Measurements from ENCODE around the gene KCTD3. TPM values are rescaled to one million over a fixed set of nuclear protein-coding genes. Genes with fewer than 3 reads are reported as not detected.

KCTD3 gene
- total RNA-seq, 3 donors from 2014 or later, result 60.8 to 100.0 (median 87.8) TPM

- H3K27me3 ChIP-seq, result no peaks in the 10 kb centered on the region
- no peaks in the 10 kb centered on the region for H3K9me3 ChIP-seq
- DNase-seq (ENCODE audit: low spot score in 2 of 2), result no peak
- intact Hi-C loops (cut with DNase I; ENCODE audit: low total_unique reads), result no loop called here
- no peak overlapping the region for H3K27ac ChIP-seq
- H3K4me1 ChIP-seq, result no peaks in the 10 kb centered on the region
- no peak for TF ChIP-seq POLR2AphosphoS5 (IDR thresholded peaks at IDR 0.05)
- TF ChIP-seq POLR2A (IDR thresholded peaks at IDR 0.05), result no peak
- TF ChIP-seq CTCF (IDR thresholded peaks at IDR 0.05), result no peak
- H3K36me3 ChIP-seq, result no peaks in the 10 kb centered on the region
- H3K4me3 ChIP-seq, result no peak overlapping the region
Measured at GRCh38 chr1:215650446-215651149, 83.5 kb downstream of the KCTD3 start.

GRCh38 chr1:215651867-215652266, 84.8 kb downstream of the KCTD3 start:
- intact Hi-C loops (cut with DNase I; ENCODE audit: low total_unique reads), result no loop called here
- H3K36me3 ChIP-seq, result no peaks in the 10 kb centered on the region
- no peaks in the 10 kb centered on the region for H3K4me1 ChIP-seq
- no peak overlapping the region for H3K27ac ChIP-seq
- no peak for DNase-seq (ENCODE audit: low spot score in 2 of 2)
- H3K27me3 ChIP-seq, result no peaks in the 10 kb centered on the region
- H3K9me3 ChIP-seq, result no peaks in the 10 kb centered on the region
- no peak for TF ChIP-seq POLR2A (IDR thresholded peaks at IDR 0.05)
- no peak for TF ChIP-seq POLR2AphosphoS5 (IDR thresholded peaks at IDR 0.05)
- H3K4me3 ChIP-seq, result no peak overlapping the region

- Histone ChIP-seq H3K27me3 (no peaks in the 10 kb centered on the region), H3K36me3 (no peaks in the 10 kb centered on the region), H3K27ac (no peak overlapping the region), H3K4me1 (no peaks in the 10 kb centered on the region), H3K9me3 (no peaks in the 10 kb centered on the region), H3K4me3 (no peak overlapping the region)
- TF ChIP-seq CTCF (IDR thresholded peaks at IDR 0.05) (no peak), POLR2A (IDR thresholded peaks at IDR 0.05) (no peak), POLR2AphosphoS5 (IDR thresholded peaks at IDR 0.05) (no peak)
- no peak for DNase-seq (ENCODE audit: low spot score in 2 of 2)
- intact Hi-C loops (cut with DNase I; ENCODE audit: low total_unique reads), result no loop called here
Measured at GRCh38 chr1:215652371-215652770, 85.3 kb downstream of the KCTD3 start.

GRCh38 chr1:215657047-215657446, 89.9 kb downstream of the KCTD3 start:
- H3K27me3 ChIP-seq, result no peaks in the 10 kb centered on the region
- no peaks in the 10 kb centered on the region for H3K36me3 ChIP-seq
- H3K27ac ChIP-seq, result no peak overlapping the region
- intact Hi-C loops (cut with DNase I; ENCODE audit: low total_unique reads), result no loop called here
- TF ChIP-seq POLR2A (IDR thresholded peaks at IDR 0.05), result no peak
- no peak for TF ChIP-seq POLR2AphosphoS5 (IDR thresholded peaks at IDR 0.05)
- no peak for TF ChIP-seq CTCF (IDR thresholded peaks at IDR 0.05)
- no peaks in the 10 kb centered on the region for H3K9me3 ChIP-seq
- no peaks in the 10 kb centered on the region for H3K4me1 ChIP-seq
- DNase-seq (ENCODE audit: low spot score in 2 of 2), result no peak
- no peak overlapping the region for H3K4me3 ChIP-seq

- no peak overlapping the region for H3K27ac ChIP-seq
- no peaks in the 10 kb centered on the region for H3K4me1 ChIP-seq
- no peaks in the 10 kb centered on the region for H3K9me3 ChIP-seq
- H3K27me3 ChIP-seq, result no peaks in the 10 kb centered on the region
- TF ChIP-seq CTCF (IDR thresholded peaks at IDR 0.05) (no peak), POLR2A (IDR thresholded peaks at IDR 0.05) (no peak), POLR2AphosphoS5 (IDR thresholded peaks at IDR 0.05) (no peak)
- no peak for DNase-seq (ENCODE audit: low spot score in 2 of 2)
- no peak overlapping the region for H3K4me3 ChIP-seq
- intact Hi-C loops (cut with DNase I; ENCODE audit: low total_unique reads), result no loop called here
- no peaks in the 10 kb centered on the region for H3K36me3 ChIP-seq
Measured at GRCh38 chr1:215660259-215660658, 93.2 kb downstream of the KCTD3 start.
